Parathyroid adenoma (tissue), 2 donors: ENCODE measurements around the gene DPYSL5.

Experiments
- H2AFZ ChIP-seq: fragments of 300-600 bp; sonication (generic); one replicate; pipeline ENCODE4 v1.7.0; 2017; ENCODE audit warnings: antibody characterized with exemption, mild to moderate bottlenecking
- H3K27ac ChIP-seq: fragments of 300-600 bp; sonication (generic); one replicate; pipeline ENCODE4 v1.7.0; 2017
- H3K27me3 ChIP-seq: fragments of 300-600 bp; sonication (generic); one replicate; pipeline ENCODE4 v1.7.0; 2017; ENCODE audit warnings: low read length; ENCODE audit not compliant: control insufficient read depth, insufficient read depth
- H3K36me3 ChIP-seq: fragments of 300-600 bp; sonication (generic); one replicate; pipeline ENCODE4 v1.7.0; 2017; ENCODE audit warnings: low read length; ENCODE audit not compliant: control insufficient read depth, insufficient read depth
- H3K4me1 ChIP-seq: fragments of 300-600 bp; sonication (generic); one replicate; pipeline ENCODE4 v1.7.0; 2017; ENCODE audit warnings: control low read depth
- H3K4me2 ChIP-seq: fragments of 300-600 bp; sonication (generic); one replicate; pipeline ENCODE4 v1.7.0; 2017; ENCODE audit warnings: low read length
- H3K4me3 ChIP-seq: fragments of 300-600 bp; sonication (generic); one replicate; pipeline ENCODE4 v1.7.0; 2017; ENCODE audit warnings: low read depth, low read length
- H3K79me2 ChIP-seq: fragments of 300-600 bp; sonication (generic); one replicate; pipeline ENCODE4 v1.7.0; 2017; ENCODE audit warnings: control low read depth
- H3K9ac ChIP-seq: fragments of 300-600 bp; sonication (generic); one replicate; pipeline ENCODE4 v1.7.0; 2017; ENCODE audit warnings: mild to moderate bottlenecking
- H3K9me3 ChIP-seq: fragments of 300-600 bp; sonication (generic); one replicate; pipeline ENCODE4 v1.7.0; 2017; ENCODE audit warnings: low read length; ENCODE audit not compliant: control insufficient read depth
- TF ChIP-seq, protein P1 (sequence below): fragments of 300-600 bp; sonication (generic); IDR thresholded peaks from one replicate; pipeline ENCODE4 v1.7.0; 2017; ENCODE audit warnings: antibody characterized with exemption, mild to moderate bottlenecking
- donor health status: primary hyperparathyroidism.

The DPYSL5 gene

DNA sequence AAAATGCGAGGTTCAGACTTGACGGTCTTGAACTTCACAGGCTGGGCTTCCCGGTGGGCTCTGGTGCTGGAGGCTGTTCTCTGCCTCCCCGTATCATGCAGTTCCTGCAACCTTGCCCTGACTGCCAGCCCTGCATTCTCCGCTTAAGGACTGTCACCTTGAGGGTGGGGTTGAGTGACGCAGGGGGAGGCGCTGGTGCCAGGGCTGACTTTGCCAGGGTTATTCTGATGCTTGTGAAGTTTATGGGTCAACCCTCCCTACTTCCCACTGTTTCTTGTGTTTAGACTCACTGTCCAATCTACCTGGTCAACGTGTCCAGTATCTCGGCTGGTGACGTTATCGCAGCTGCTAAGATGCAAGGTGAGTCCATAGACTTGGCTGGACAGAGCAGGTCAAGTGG, 85.0 kb downstream of the DPYSL5 start:
- TF ChIP-seq, protein P1, sequence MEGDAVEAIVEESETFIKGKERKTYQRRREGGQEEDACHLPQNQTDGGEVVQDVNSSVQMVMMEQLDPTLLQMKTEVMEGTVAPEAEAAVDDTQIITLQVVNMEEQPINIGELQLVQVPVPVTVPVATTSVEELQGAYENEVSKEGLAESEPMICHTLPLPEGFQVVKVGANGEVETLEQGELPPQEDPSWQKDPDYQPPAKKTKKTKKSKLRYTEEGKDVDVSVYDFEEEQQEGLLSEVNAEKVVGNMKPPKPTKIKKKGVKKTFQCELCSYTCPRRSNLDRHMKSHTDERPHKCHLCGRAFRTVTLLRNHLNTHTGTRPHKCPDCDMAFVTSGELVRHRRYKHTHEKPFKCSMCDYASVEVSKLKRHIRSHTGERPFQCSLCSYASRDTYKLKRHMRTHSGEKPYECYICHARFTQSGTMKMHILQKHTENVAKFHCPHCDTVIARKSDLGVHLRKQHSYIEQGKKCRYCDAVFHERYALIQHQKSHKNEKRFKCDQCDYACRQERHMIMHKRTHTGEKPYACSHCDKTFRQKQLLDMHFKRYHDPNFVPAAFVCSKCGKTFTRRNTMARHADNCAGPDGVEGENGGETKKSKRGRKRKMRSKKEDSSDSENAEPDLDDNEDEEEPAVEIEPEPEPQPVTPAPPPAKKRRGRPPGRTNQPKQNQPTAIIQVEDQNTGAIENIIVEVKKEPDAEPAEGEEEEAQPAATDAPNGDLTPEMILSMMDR, result no peak
- no peak overlapping the region for H3K4me3 ChIP-seq
- H3K36me3 ChIP-seq, result no peaks in the 10 kb centered on the region
- no peak overlapping the region for H3K9ac ChIP-seq
- H2AFZ ChIP-seq, result no peak overlapping the region
- H3K4me2 ChIP-seq, result no peak overlapping the region
- H3K9me3 ChIP-seq, result no peaks in the 10 kb centered on the region
- no peak overlapping the region for H3K27ac ChIP-seq
- H3K79me2 ChIP-seq, result no peaks in the 10 kb centered on the region
- no peaks in the 10 kb centered on the region for H3K27me3 ChIP-seq
- H3K4me1 ChIP-seq, result no peaks in the 10 kb centered on the region

DNA sequence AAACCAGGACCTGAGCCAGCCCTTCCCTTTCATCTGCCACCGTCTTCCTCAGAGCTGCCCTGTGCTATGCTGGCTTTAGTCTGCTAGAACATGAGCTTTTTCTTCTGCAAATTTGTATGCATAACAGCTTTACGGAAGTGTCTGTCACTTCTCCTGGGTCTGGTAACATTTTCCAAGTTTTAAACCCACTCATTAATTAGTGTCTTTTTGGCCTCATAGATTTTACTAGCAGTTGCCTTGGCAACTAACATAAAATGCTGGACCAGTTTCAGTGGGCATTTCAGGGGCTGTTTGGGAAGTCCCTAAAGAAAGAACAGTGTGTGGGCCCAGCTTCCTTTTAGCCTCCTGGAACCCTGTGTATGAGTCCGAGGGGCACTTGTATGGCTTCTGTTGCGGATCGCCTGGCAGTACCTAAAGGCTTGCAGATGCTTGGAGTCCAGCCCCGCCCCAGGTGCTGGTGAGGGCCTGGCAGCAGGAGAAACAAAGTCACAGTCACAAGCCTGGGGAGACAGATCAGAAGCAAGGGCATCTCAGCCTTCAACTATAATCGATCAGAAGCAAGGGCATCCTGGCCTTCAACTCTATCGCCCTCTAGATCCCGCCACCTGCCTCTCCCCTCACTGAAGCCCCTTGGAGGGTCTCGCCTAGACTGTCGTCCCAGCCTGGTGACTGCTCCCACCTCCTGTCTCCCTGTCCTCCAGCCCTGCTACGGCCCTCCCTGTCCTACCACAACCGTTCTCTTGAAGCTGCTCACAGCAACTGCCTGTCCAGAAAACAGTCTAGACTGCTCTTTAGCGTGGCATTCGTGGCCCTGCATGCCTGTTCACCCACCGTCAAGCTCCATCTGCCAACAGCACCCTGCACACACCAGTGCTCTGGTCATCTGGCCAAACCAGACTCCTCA, 85.8 kb downstream of the DPYSL5 start:
- Histone ChIP-seq H3K4me1 (no peaks in the 10 kb centered on the region), H3K9ac (no peak overlapping the region), H3K36me3 (no peaks in the 10 kb centered on the region), H3K79me2 (no peaks in the 10 kb centered on the region), H3K4me2 (no peak overlapping the region), H2AFZ (no peak overlapping the region), H3K4me3 (no peak overlapping the region), H3K9me3 (no peaks in the 10 kb centered on the region), H3K27me3 (no peaks in the 10 kb centered on the region), H3K27ac (no peak overlapping the region)
- TF ChIP-seq, protein P1, result no peak

DNA sequence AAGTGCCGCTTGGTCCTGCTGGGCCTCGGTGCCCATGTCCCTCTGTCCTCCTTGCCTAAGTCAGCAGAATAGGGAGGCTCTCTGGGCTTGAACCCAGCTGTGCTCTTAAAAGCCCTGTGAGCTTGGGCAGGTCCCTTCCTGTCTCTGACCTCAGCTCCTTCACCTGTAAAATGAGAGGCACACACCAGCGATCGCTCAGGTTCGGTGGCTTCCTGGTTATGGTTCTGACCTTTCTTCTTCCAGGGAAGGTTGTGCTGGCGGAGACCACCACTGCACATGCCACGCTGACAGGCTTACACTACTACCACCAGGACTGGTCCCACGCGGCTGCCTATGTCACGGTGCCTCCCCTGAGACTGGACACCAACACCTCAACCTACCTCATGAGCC, 86.4 kb downstream of the DPYSL5 start:
- no peak overlapping the region for H3K4me2 ChIP-seq
- TF ChIP-seq, protein P1, result no peak
- no peak overlapping the region for H2AFZ ChIP-seq
- no peak overlapping the region for H3K27ac ChIP-seq
- no peaks in the 10 kb centered on the region for H3K27me3 ChIP-seq
- no peak overlapping the region for H3K9ac ChIP-seq
- H3K4me3 ChIP-seq, result no peak overlapping the region
- H3K4me1 ChIP-seq, result no peaks in the 10 kb centered on the region
- no peaks in the 10 kb centered on the region for H3K79me2 ChIP-seq
- no peaks in the 10 kb centered on the region for H3K9me3 ChIP-seq
- H3K36me3 ChIP-seq, result no peaks in the 10 kb centered on the region

DNA sequence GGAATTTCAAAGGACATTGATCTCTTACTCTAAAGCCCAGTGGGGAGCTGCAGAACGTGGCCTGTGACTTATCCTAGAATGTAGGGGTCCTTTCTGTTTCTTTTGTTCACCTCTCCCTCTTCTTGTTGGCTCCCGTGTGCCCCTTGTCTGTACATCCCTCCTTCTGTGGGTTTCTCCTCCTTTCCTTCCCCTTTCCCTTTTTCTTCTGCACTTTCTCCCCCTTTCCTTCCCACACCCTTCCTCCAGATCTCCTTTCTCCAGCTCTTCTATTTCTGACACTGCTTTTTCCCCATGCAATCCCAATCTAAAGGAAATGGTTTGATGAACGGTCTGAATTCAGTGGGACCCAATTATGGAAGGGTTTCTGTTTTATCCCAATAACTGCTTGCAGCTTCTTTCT, 87.1 kb downstream of the DPYSL5 start:
- no peaks in the 10 kb centered on the region for H3K4me1 ChIP-seq
- TF ChIP-seq, protein P1, result no peak

DNA sequence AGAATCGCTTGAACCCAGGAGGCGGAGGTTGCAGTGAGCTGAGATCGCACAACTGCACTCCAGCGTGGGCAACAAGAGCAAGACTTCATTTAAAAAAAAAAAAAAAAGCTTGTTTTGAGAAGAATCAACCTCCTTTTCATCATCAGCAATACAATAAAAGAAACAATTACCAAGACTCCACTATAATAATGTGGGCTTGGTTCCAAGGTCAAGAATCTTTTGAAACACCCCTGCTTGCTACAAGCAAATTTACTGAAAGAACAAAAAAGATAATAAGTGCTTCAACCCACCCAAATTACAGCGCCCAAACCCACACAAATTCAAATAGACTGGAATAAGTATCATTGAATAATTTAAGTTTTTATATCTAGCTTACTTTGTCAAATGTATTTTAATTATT, 88.9 kb downstream of the DPYSL5 start:
- Histone ChIP-seq H2AFZ (no peak overlapping the region), H3K4me3 (no peak overlapping the region), H3K4me2 (no peak overlapping the region), H3K4me1 (no peaks in the 10 kb centered on the region), H3K27ac (no peak overlapping the region), H3K79me2 (no peaks in the 10 kb centered on the region), H3K9ac (no peak overlapping the region), H3K9me3 (no peaks in the 10 kb centered on the region), H3K27me3 (no peaks in the 10 kb centered on the region), H3K36me3 (no peaks in the 10 kb centered on the region)
- TF ChIP-seq, protein P1, result no peak

More for the DNA sequence above, 87.1 kb downstream of the DPYSL5 start:
- Histone ChIP-seq H3K27me3 (no peaks in the 10 kb centered on the region), H3K9ac (no peak overlapping the region), H3K4me3 (no peak overlapping the region), H3K79me2 (no peaks in the 10 kb centered on the region), H3K4me2 (no peak overlapping the region), H3K36me3 (no peaks in the 10 kb centered on the region), H3K9me3 (no peaks in the 10 kb centered on the region), H3K27ac (no peak overlapping the region), H2AFZ (no peak overlapping the region)
